GM18951 (cell line): Measurements from ENCODE around the gene ATP5PD.
"Not testable (repeated sequence)": the region's sequence is repeated elsewhere in the genome, so short reads cannot be mapped to it uniquely, and the experiment has no call there.

Experiments used
- POLR2A ChIP-seq: IDR thresholded peaks from 4 replicates; pipeline ENCODE4 v1.6.1; 2011; ENCODE audit warnings: mild to moderate bottlenecking; ENCODE audit not compliant: insufficient read length, insufficient read depth; ENCODE audit errors: extremely low read depth
- in situ Hi-C: fragments of 300-500 bp; cut with MboI; formaldehyde crosslinking; loops from one replicate; pipeline ENCODE4 v1.12.0; 2022; ENCODE audit warnings: low sequenced_read_pairs, mixed read lengths, inconsistent platforms; ENCODE audit not compliant: unreplicated experiment

Gene ATP5PD

GRCh38 chr17:75049057-75049456 lies 2.3 kb upstream of the ATP5PD start:
- TF ChIP-seq POLR2A: no peak
- in situ Hi-C loops: no loop called here

- no peak for TF ChIP-seq POLR2A
- in situ Hi-C loops: no loop called here
These were observed 1.6 kb upstream of the ATP5PD start for GRCh38 chr17:75048249-75048878.

GRCh38 chr17:75047398-75048098 lies 779 bp upstream of the ATP5PD start:
- no peak for TF ChIP-seq POLR2A
- in situ Hi-C loops: no loop called here

- in situ Hi-C loops: not testable (repeated sequence)
These were observed 793 bp downstream of the ATP5PD start for GRCh38 chr17:75045946-75046406.

GRCh38 chr17:75044716-75045115 lies 2.1 kb downstream of the ATP5PD start:
- in situ Hi-C loops: no loop called here

GRCh38 chr17:75043789-75044188 lies 3.0 kb downstream of the ATP5PD start:
- in situ Hi-C loops: not testable (repeated sequence)

More at GRCh38 chr17:75044716-75045115, 2.1 kb downstream of the ATP5PD start:
- TF ChIP-seq POLR2A: no peak

GRCh38 chr17:75041656-75042280 lies 5.0 kb downstream of the ATP5PD start:
- no peak for TF ChIP-seq POLR2A
- in situ Hi-C loops: no loop called here

- in situ Hi-C loops: no loop called here
- no peak for TF ChIP-seq POLR2A
These were observed 7.5 kb downstream of the ATP5PD start for GRCh38 chr17:75039238-75039637.

GRCh38 chr17:75036643-75037268 lies 10.0 kb downstream of the ATP5PD start:
- in situ Hi-C loops: no loop called here
- TF ChIP-seq POLR2A: no peak

GRCh38 chr17:75034236-75034908 lies 12.4 kb downstream of the ATP5PD start:
- in situ Hi-C loops: no loop called here
- peak; percentile 23 for TF ChIP-seq POLR2A

GRCh38 chr17:75033346-75034235 lies 13.2 kb downstream of the ATP5PD start:
- in situ Hi-C loops: no loop called here
- no peak for TF ChIP-seq POLR2A

- in situ Hi-C loops: no loop called here
These were observed 14.0 kb downstream of the ATP5PD start for GRCh38 chr17:75032720-75033280.

More at GRCh38 chr17:75032720-75033280, 14.0 kb downstream of the ATP5PD start:
- no peak for TF ChIP-seq POLR2A
